AG09319 (cell line): ENCODE measurements around the gene DDX49.
"Not testable (repeated sequence)": the region's sequence is repeated elsewhere in the genome, so short reads cannot be mapped to it uniquely, and the experiment has no call there.

Experiments used
- DNase-seq: peaks from one replicate; pipeline ENCODE4 v3.0.0-alpha.2; 2010; ENCODE audit warnings: low read depth; ENCODE audit errors: extremely low read depth
- CTCF ChIP-seq: IDR thresholded peaks from 2 replicates; pipeline ENCODE4 v1.5.1; 2011; ENCODE audit warnings: low read depth, mild to moderate bottlenecking, inconsistent platforms, low read length, moderate library complexity

Gene DDX49

GRCh38 chr19:18908917-18909619, 10.4 kb upstream of the DDX49 start:
- TF ChIP-seq CTCF = no peak

DNA sequence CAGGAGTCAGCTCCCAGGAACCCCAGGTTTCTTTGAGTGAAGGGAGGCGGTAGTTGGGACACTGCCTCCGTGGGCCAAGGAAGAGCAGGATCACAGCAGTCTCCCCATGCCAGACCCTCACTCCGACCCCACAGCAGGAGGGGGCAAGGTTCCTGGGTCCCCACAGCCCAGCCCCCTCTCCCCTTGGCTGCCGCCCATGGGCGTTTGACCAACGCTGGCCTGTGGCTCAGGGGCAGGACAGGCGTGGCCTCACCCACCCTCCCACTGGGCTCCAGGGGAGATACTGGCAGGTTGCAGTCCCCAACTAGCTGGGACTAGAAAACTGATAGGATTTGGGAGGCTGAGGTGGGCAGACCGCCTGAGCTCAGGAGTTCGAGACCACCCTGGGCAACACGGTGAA, 9.5 kb upstream of the DDX49 start:
- no peak for TF ChIP-seq CTCF

More at GRCh38 chr19:18908917-18909619, 10.4 kb upstream of the DDX49 start:
- no peak for DNase-seq

GRCh38 chr19:18910801-18911436, 8.6 kb upstream of the DDX49 start:
- no peak for DNase-seq
- TF ChIP-seq CTCF = no peak

More for the DNA sequence above, 9.5 kb upstream of the DDX49 start:
- no peak for DNase-seq

- no peak for DNase-seq
- TF ChIP-seq CTCF = no peak
Measured at GRCh38 chr19:18912933-18913332, 6.6 kb upstream of the DDX49 start.

- DNase-seq = no peak
- no peak for TF ChIP-seq CTCF
Measured at GRCh38 chr19:18913466-18913865, 6.0 kb upstream of the DDX49 start.

- DNase-seq = no peak
- peak; percentile 30 for TF ChIP-seq CTCF
Measured at GRCh38 chr19:18915639-18916038, 3.9 kb upstream of the DDX49 start.

DNA sequence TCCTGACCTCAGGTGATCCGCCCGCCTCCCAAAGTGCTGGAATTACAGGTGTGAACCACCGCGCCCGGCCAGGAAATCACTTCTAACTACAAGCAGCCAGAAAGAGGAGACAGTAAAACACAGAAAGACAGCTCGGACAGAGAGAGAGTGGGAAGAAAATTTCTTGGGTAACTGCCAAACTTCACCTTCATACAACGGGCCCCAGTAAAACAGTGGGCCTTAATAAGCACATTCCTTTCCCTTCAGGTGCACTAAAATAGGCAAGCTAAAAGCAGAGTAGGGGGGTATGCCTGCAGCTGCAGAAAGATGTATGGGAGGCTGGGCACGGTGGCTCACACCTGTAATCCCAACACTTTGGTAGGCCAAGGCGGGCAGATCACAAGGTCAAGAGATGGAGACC, 1.9 kb upstream of the DDX49 start:
- not testable (repeated sequence) for DNase-seq

DNA sequence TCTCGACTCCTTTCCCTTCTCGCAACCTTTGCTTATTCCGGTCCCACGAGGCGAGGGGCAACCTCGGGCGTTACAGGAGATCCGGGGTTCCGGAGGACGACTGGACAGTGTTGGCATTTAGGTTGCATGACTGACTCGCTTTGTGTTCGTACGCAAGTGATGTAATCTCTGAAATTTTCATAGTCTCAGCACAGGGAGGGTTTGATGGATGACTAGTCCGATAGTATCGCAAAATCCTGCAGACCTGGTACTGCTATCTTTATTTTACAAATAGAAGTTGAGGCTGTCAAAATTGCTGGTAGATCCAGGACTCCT, 342 bp downstream of the DDX49 start:
- TF ChIP-seq CTCF = no peak
- DNase-seq = no peak
